Naive thymus-derived CD4-positive, alpha-beta T cell (primary cell): ENCODE results near the gene PDE4DIP. TPM values are rescaled to one million over a fixed set of nuclear protein-coding genes. Genes with fewer than 3 reads are reported as not detected.
"Not testable (repeated sequence)": the region's sequence is repeated elsewhere in the genome, so short reads cannot be mapped to it uniquely, and the experiment has no call there.

Experiments used
- ATAC-seq: fragments of 150-1000 bp; cut with Tn5 transposase; 2 replicates; pipeline ENCODE4 v1.10.0; 2021; ENCODE audit warnings: mild to moderate bottlenecking, moderate library complexity
- CTCF ChIA-PET: fragments of 350-600 bp; sonication (Branson Sonifier 250); formaldehyde crosslinking; loops from one replicate; lab custom pipeline; 2021; ENCODE audit warnings: antibody characterized with exemption; lab: Charles Lee
- POLR2A ChIA-PET: fragments of 350-600 bp; sonication (Branson Sonifier 250); formaldehyde crosslinking; loops from one replicate; lab custom pipeline; 2021; ENCODE audit warnings: antibody characterized with exemption, inconsistent platforms; lab: Charles Lee
- DNase-seq, 9 donors: peaks; one replicate each; pipeline versions ENCODE4 v3.0.0 to v3.0.0-alpha.2; 2020 to 2022; ENCODE audit warnings: mixed read lengths in 1 of 9
- H3K27ac ChIP-seq: one replicate; pipeline ENCODE4 v1.7.0; 2013; ENCODE audit warnings: mild to moderate bottlenecking, low read depth, low read length, moderate library complexity
- H3K27me3 ChIP-seq, 2 donors: one replicate each; pipeline ENCODE4 v1.7.0; 2013; ENCODE audit warnings: low read length in 2 of 2, mild to moderate bottlenecking in 2 of 2, moderate library complexity in 2 of 2; ENCODE audit not compliant: control insufficient read depth in 2 of 2, insufficient read depth in 2 of 2
- H3K36me3 ChIP-seq, 3 experiments: 1 replicate in 2 of 3; 2 replicates in 1 of 3; pipeline ENCODE4 v1.7.0; 2013; ENCODE audit warnings: low read length in 3 of 3, mild to moderate bottlenecking in 3 of 3, moderate library complexity in 1 of 3; ENCODE audit not compliant: insufficient read depth in 3 of 3, control insufficient read depth in 2 of 3
- H3K4me1 ChIP-seq, 2 donors: one replicate each; pipeline ENCODE4 v1.7.0; 2013; ENCODE audit warnings: low read length in 2 of 2, mild to moderate bottlenecking in 2 of 2, moderate library complexity in 1 of 2; ENCODE audit not compliant: control insufficient read depth in 2 of 2, insufficient read depth in 2 of 2
- H3K4me3 ChIP-seq: 2 replicates; pipeline ENCODE4 v1.7.0; 2013; ENCODE audit warnings: mild to moderate bottlenecking, low read length
- H3K9me3 ChIP-seq, 3 experiments: 1 replicate in 2 of 3; 2 replicates in 1 of 3; pipeline ENCODE4 v1.7.0; 2013; ENCODE audit warnings: low read length in 3 of 3; ENCODE audit not compliant: control insufficient read depth in 2 of 3
- H3K27ac Mint-ChIP-seq, 9 donors: one replicate each; pipeline ENCODE4 v1.8.0; 2020 to 2022; ENCODE audit warnings: mixed read lengths in 9 of 9, mild to moderate bottlenecking in 8 of 9, moderate library complexity in 5 of 9, inconsistent platforms in 2 of 9
- H3K27me3 Mint-ChIP-seq, 5 donors: one replicate each; pipeline ENCODE4 v1.8.0; 2021 to 2022; ENCODE audit warnings: mixed read lengths in 5 of 5, mild to moderate bottlenecking in 1 of 5
- H3K36me3 Mint-ChIP-seq, 5 donors: one replicate each; pipeline ENCODE4 v1.8.0; 2020 to 2022; ENCODE audit warnings: mixed read lengths in 5 of 5, mild to moderate bottlenecking in 3 of 5, inconsistent platforms in 1 of 5
- H3K4me1 Mint-ChIP-seq, 7 donors: one replicate each; pipeline ENCODE4 v1.8.0; 2020 to 2022; ENCODE audit warnings: mixed read lengths in 7 of 7, mild to moderate bottlenecking in 3 of 7, inconsistent platforms in 1 of 7
- H3K4me3 Mint-ChIP-seq, 10 donors: one replicate each; pipeline ENCODE4 v1.8.0; 2020 to 2022; ENCODE audit warnings: mild to moderate bottlenecking in 10 of 10, mixed read lengths in 10 of 10, moderate library complexity in 6 of 10, inconsistent platforms in 2 of 10
- H3K9me3 Mint-ChIP-seq, 11 donors: one replicate each; pipeline ENCODE4 v1.8.0; 2020 to 2022; ENCODE audit warnings: mixed read lengths in 11 of 11, mild to moderate bottlenecking in 4 of 11, inconsistent platforms in 1 of 11, moderate library complexity in 1 of 11
- intact Hi-C, 2 donors: fragments of 100-400 bp; cut with micrococcal nuclease; formaldehyde crosslinking; loops; one replicate each; pipeline ENCODE4 v1.15.1; 2023
- polyA plus RNA-seq, 2 donors: library from polyadenylated mRNA; unstranded; fragments of 300-500 nt; fragmentation: Illumina TruSeq; gene quantifications; one replicate each; pipeline ENCODE4 v1.2.3, GENCODE V29; 2021
- total RNA-seq, 6 experiments: library from RNA in 5 of 6; stranded (reverse) in 5 of 6; gene quantifications; 1 replicate in 5 of 6; 2 replicates in 1 of 6; pipeline ENCODE4 v1.2.3 and lab custom pipeline; 2021 to 2026

Gene PDE4DIP
- total and polyA plus RNA-seq, 7 experiments from 2014 or later, result 14.5 to 73.9 (median 40.3) TPM

- H3K27me3 ChIP-seq, H3K4me3 ChIP-seq, POLR2A ChIA-PET, H3K9me3 Mint-ChIP-seq, H3K36me3 Mint-ChIP-seq, H3K27me3 Mint-ChIP-seq, H3K27ac Mint-ChIP-seq, ATAC-seq, intact Hi-C loops, CTCF ChIA-PET, H3K27ac ChIP-seq, H3K4me3 Mint-ChIP-seq, H3K36me3 ChIP-seq, H3K9me3 ChIP-seq, H3K4me1 ChIP-seq, H3K4me1 Mint-ChIP-seq, DNase-seq: not testable (repeated sequence)
Measured at GRCh38 chr1:148942906-148943305, 98.7 kb downstream of the PDE4DIP start.

- H3K27ac Mint-ChIP-seq, ATAC-seq, DNase-seq, H3K4me1 ChIP-seq, H3K36me3 Mint-ChIP-seq, H3K27me3 Mint-ChIP-seq, H3K27ac ChIP-seq, H3K27me3 ChIP-seq, CTCF ChIA-PET, H3K4me3 ChIP-seq, H3K36me3 ChIP-seq, H3K4me3 Mint-ChIP-seq, intact Hi-C loops, H3K9me3 Mint-ChIP-seq, H3K4me1 Mint-ChIP-seq, H3K9me3 ChIP-seq, POLR2A ChIA-PET: not testable (repeated sequence)
Measured at GRCh38 chr1:148945130-148945529, 100.9 kb downstream of the PDE4DIP start.

- DNase-seq (peak in 5 of 9 donors; percentile 16 to 51 (median 36)), ATAC-seq (peak; percentile 59)
- H3K4me1 ChIP-seq, intact Hi-C loops, POLR2A ChIA-PET, H3K27ac ChIP-seq, H3K36me3 ChIP-seq, CTCF ChIA-PET, H3K27me3 Mint-ChIP-seq, H3K27me3 ChIP-seq, H3K36me3 Mint-ChIP-seq, H3K9me3 ChIP-seq, H3K4me3 ChIP-seq, H3K9me3 Mint-ChIP-seq: not testable (repeated sequence)
- peaks cover under 1 to 18% (median 9%) of the 10 kb centered on the region in 7 donors for H3K4me1 Mint-ChIP-seq
- H3K4me3 Mint-ChIP-seq, result peak overlapping the region in 4 of 10 donors; percentile 13 to 54 (median 34)
- H3K27ac Mint-ChIP-seq, result peak overlapping the region in 2 of 9 donors; percentile 37 to 82
Measured at GRCh38 chr1:148948768-148949167, 104.5 kb downstream of the PDE4DIP start.

GRCh38 chr1:148951336-148952227, 107.4 kb downstream of the PDE4DIP start:
- Mint-ChIP-seq H3K4me1 (peaks cover 6 to 23% (median 14%) of the 10 kb centered on the region in 7 donors), H3K4me3 (peak overlapping the region; percentile 61 to 93 (median 84)), H3K27ac (peak overlapping the region in 7 of 9 donors; percentile 56 to 88 (median 84))
- H3K27me3 ChIP-seq, H3K9me3 ChIP-seq, H3K9me3 Mint-ChIP-seq, intact Hi-C loops, H3K36me3 Mint-ChIP-seq, CTCF ChIA-PET, H3K36me3 ChIP-seq, POLR2A ChIA-PET, H3K27me3 Mint-ChIP-seq, H3K4me1 ChIP-seq: not testable (repeated sequence)
- H3K4me3 ChIP-seq, result peak overlapping the region; percentile 54
- peak overlapping the region; percentile 29 for H3K27ac ChIP-seq
- ATAC-seq (peak; percentile 84), DNase-seq (peak; percentile 20 to 69 (median 59))

GRCh38 chr1:148952253-148952937, 108.2 kb downstream of the PDE4DIP start:
- peak; percentile 82 for ATAC-seq
- intact Hi-C loops, result not testable (repeated sequence)
- H3K27ac Mint-ChIP-seq, result peak overlapping the region in 4 of 9 donors; percentile 77 to 87 (median 84)

GRCh38 chr1:148952938-148953616, 108.8 kb downstream of the PDE4DIP start:
- H3K36me3 ChIP-seq, POLR2A ChIA-PET, CTCF ChIA-PET, H3K27me3 Mint-ChIP-seq, H3K4me1 ChIP-seq, intact Hi-C loops, H3K9me3 Mint-ChIP-seq, H3K36me3 Mint-ChIP-seq, H3K9me3 ChIP-seq, H3K27me3 ChIP-seq, H3K27ac ChIP-seq: not testable (repeated sequence)
- peak; percentile 1 for ATAC-seq
- Mint-ChIP-seq H3K4me3 (peak overlapping the region; percentile 78 to 91 (median 84)), H3K27ac (peak overlapping the region in 2 of 9 donors; percentile 36 to 78), H3K4me1 (peaks cover 6 to 24% (median 14%) of the 10 kb centered on the region in 7 donors)
- DNase-seq, result peak in 6 of 9 donors; percentile 5 to 34 (median 17)
- peak overlapping the region; percentile 54 for H3K4me3 ChIP-seq

More at GRCh38 chr1:148952253-148952937, 108.2 kb downstream of the PDE4DIP start:
- Mint-ChIP-seq H3K4me1 (peaks cover 6 to 23% (median 14%) of the 10 kb centered on the region in 7 donors), H3K4me3 (peak overlapping the region; percentile 81 to 93 (median 85))
- H3K4me1 ChIP-seq, POLR2A ChIA-PET, H3K9me3 ChIP-seq, H3K27me3 ChIP-seq, H3K27me3 Mint-ChIP-seq, H3K36me3 ChIP-seq, CTCF ChIA-PET, H3K36me3 Mint-ChIP-seq, H3K9me3 Mint-ChIP-seq: not testable (repeated sequence)
- peak; percentile 23 to 71 (median 53) for DNase-seq
- Histone ChIP-seq H3K27ac (peak overlapping the region; percentile 29), H3K4me3 (peak overlapping the region; percentile 54)
